ENCODE results near the gene ZCCHC3.
A peak's percentile ranks its signal among the peaks of the same experiment; 100 is the strongest.

The ZCCHC3 gene

GRCh38 chr20:327186-328026 is 30.0 kb downstream of the ZCCHC3 start:
- H3K18ac ChIP-seq (ENCODE audit: low read length) = no peak overlapping the region
- H3K27me3 ChIP-seq (ENCODE audit: insufficient read depth, low read length, poor library complexity) = no peaks in the 10 kb centered on the region
- peak overlapping the region; percentile 98 for H3K56ac ChIP-seq (ENCODE audit: low read length)
- peak; percentile 97 for DNase-seq
- no CpG with 5 or more reads among the region's 47 CpGs for WGBS (ENCODE audit: extremely low coverage, insufficient coverage, low lambda C conversion rate)
- H3K4me1 ChIP-seq (ENCODE audit: control insufficient read depth, low read depth, low read length) = no peaks in the 10 kb centered on the region
- H3K36me3 ChIP-seq (ENCODE audit: control insufficient read depth, insufficient read depth, low read length) = peaks cover 3% of the 10 kb centered on the region
- no peak overlapping the region for H3K27ac ChIP-seq (ENCODE audit: low read depth, low read length)
- peaks cover 15% of the 10 kb centered on the region for H3K79me2 ChIP-seq (ENCODE audit: control insufficient read depth, insufficient read depth, low read length)
- H4K5ac ChIP-seq (ENCODE audit: low read length) = no peak overlapping the region
- no peak overlapping the region for H2BK15ac ChIP-seq (replicated peaks; ENCODE audit: low read depth)
- no peak overlapping the region for H2AK5ac ChIP-seq (ENCODE audit: low read length)
- no peak overlapping the region for H3K4ac ChIP-seq (ENCODE audit: low read depth, low read length)
- H4K8ac ChIP-seq (ENCODE audit: low read depth, low read length) = no peak overlapping the region
- peak overlapping the region; percentile 57 for H3K23ac ChIP-seq (ENCODE audit: low read length)
- H2BK5ac ChIP-seq (ENCODE audit: low read length) = no peak overlapping the region
- H3K4me2 ChIP-seq (ENCODE audit: low read length) = peak overlapping the region; percentile 79
- H3K9ac ChIP-seq (ENCODE audit: low read length) = peak overlapping the region; percentile 91
- peaks cover 12% of the 10 kb centered on the region for H3K79me1 ChIP-seq (ENCODE audit: low read length)
- H2BK120ac ChIP-seq (ENCODE audit: low read depth, low read length) = no peak overlapping the region
- H3K4me3 ChIP-seq (ENCODE audit: low read length) = peak overlapping the region; percentile 81

GRCh38 chr20:328027-328974 is 30.9 kb downstream of the ZCCHC3 start:
- Histone ChIP-seq H3K9ac (ENCODE audit: low read length) (peak overlapping the region; percentile 91), H2BK15ac (replicated peaks; ENCODE audit: low read depth) (no peak overlapping the region), H3K27ac (ENCODE audit: low read depth, low read length) (no peak overlapping the region), H3K23ac (ENCODE audit: low read length) (no peak overlapping the region), H3K36me3 (ENCODE audit: control insufficient read depth, insufficient read depth, low read length) (peaks cover 3% of the 10 kb centered on the region), H3K4me1 (ENCODE audit: control insufficient read depth, low read depth, low read length) (no peaks in the 10 kb centered on the region), H4K8ac (ENCODE audit: low read depth, low read length) (no peak overlapping the region), H3K79me1 (ENCODE audit: low read length) (peaks cover 12% of the 10 kb centered on the region), H2BK120ac (ENCODE audit: low read depth, low read length) (no peak overlapping the region), H3K27me3 (ENCODE audit: insufficient read depth, low read length, poor library complexity) (no peaks in the 10 kb centered on the region), H3K4ac (ENCODE audit: low read depth, low read length) (no peak overlapping the region), H3K56ac (ENCODE audit: low read length) (peak overlapping the region; percentile 98), H3K79me2 (ENCODE audit: control insufficient read depth, insufficient read depth, low read length) (peaks cover 15% of the 10 kb centered on the region), H3K4me2 (ENCODE audit: low read length) (peak overlapping the region; percentile 79), H3K4me3 (ENCODE audit: low read length) (peak overlapping the region; percentile 81), H3K18ac (ENCODE audit: low read length) (no peak overlapping the region), H2BK5ac (ENCODE audit: low read length) (no peak overlapping the region), H4K5ac (ENCODE audit: low read length) (no peak overlapping the region), H2AK5ac (ENCODE audit: low read length) (no peak overlapping the region)
- WGBS (ENCODE audit: extremely low coverage, insufficient coverage, low lambda C conversion rate) = no CpG with 5 or more reads among the region's 31 CpGs
- DNase-seq = no peak

- Histone ChIP-seq H3K79me1 (ENCODE audit: low read length) (peaks cover 12% of the 10 kb centered on the region), H3K56ac (ENCODE audit: low read length) (peak overlapping the region; percentile 46), H4K5ac (ENCODE audit: low read length) (no peak overlapping the region), H2AK5ac (ENCODE audit: low read length) (no peak overlapping the region), H3K4me3 (ENCODE audit: low read length) (no peak overlapping the region), H2BK15ac (replicated peaks; ENCODE audit: low read depth) (no peak overlapping the region), H2BK120ac (ENCODE audit: low read depth, low read length) (no peak overlapping the region), H3K4me1 (ENCODE audit: control insufficient read depth, low read depth, low read length) (no peaks in the 10 kb centered on the region), H3K79me2 (ENCODE audit: control insufficient read depth, insufficient read depth, low read length) (peaks cover 15% of the 10 kb centered on the region), H3K36me3 (ENCODE audit: control insufficient read depth, insufficient read depth, low read length) (peaks cover 3% of the 10 kb centered on the region), H3K18ac (ENCODE audit: low read length) (no peak overlapping the region), H2BK5ac (ENCODE audit: low read length) (no peak overlapping the region), H3K27ac (ENCODE audit: low read depth, low read length) (no peak overlapping the region), H3K27me3 (ENCODE audit: insufficient read depth, low read length, poor library complexity) (no peaks in the 10 kb centered on the region), H3K9ac (ENCODE audit: low read length) (peak overlapping the region; percentile 36), H3K4me2 (ENCODE audit: low read length) (no peak overlapping the region), H4K8ac (ENCODE audit: low read depth, low read length) (no peak overlapping the region), H3K23ac (ENCODE audit: low read length) (no peak overlapping the region), H3K4ac (ENCODE audit: low read depth, low read length) (no peak overlapping the region)
- no peak for DNase-seq
- no CpG with 5 or more reads among the region's 7 CpGs for WGBS (ENCODE audit: extremely low coverage, insufficient coverage, low lambda C conversion rate)
These were observed 31.8 kb downstream of the ZCCHC3 start for GRCh38 chr20:328975-329695.

- Histone ChIP-seq H3K79me2 (ENCODE audit: control insufficient read depth, insufficient read depth, low read length) (peaks cover 15% of the 10 kb centered on the region), H2BK5ac (ENCODE audit: low read length) (no peak overlapping the region), H4K5ac (ENCODE audit: low read length) (no peak overlapping the region), H3K27me3 (ENCODE audit: insufficient read depth, low read length, poor library complexity) (no peaks in the 10 kb centered on the region), H2BK120ac (ENCODE audit: low read depth, low read length) (no peak overlapping the region), H3K18ac (ENCODE audit: low read length) (no peak overlapping the region), H3K4me3 (ENCODE audit: low read length) (no peak overlapping the region), H3K23ac (ENCODE audit: low read length) (no peak overlapping the region), H3K4me2 (ENCODE audit: low read length) (no peak overlapping the region), H4K8ac (ENCODE audit: low read depth, low read length) (no peak overlapping the region), H3K56ac (ENCODE audit: low read length) (no peak overlapping the region), H3K4me1 (ENCODE audit: control insufficient read depth, low read depth, low read length) (no peaks in the 10 kb centered on the region), H2BK15ac (replicated peaks; ENCODE audit: low read depth) (no peak overlapping the region), H3K79me1 (ENCODE audit: low read length) (peaks cover 12% of the 10 kb centered on the region), H2AK5ac (ENCODE audit: low read length) (no peak overlapping the region), H3K36me3 (ENCODE audit: control insufficient read depth, insufficient read depth, low read length) (peaks cover 3% of the 10 kb centered on the region), H3K27ac (ENCODE audit: low read depth, low read length) (no peak overlapping the region), H3K9ac (ENCODE audit: low read length) (no peak overlapping the region), H3K4ac (ENCODE audit: low read depth, low read length) (no peak overlapping the region)
- no CpG with 5 or more reads among the region's 4 CpGs for WGBS (ENCODE audit: extremely low coverage, insufficient coverage, low lambda C conversion rate)
- DNase-seq = no peak
These were observed 32.5 kb downstream of the ZCCHC3 start for GRCh38 chr20:329851-330232.

GRCh38 chr20:330233-331149 is 33.1 kb downstream of the ZCCHC3 start:
- Histone ChIP-seq H3K18ac (ENCODE audit: low read length) (no peak overlapping the region), H3K4me1 (ENCODE audit: control insufficient read depth, low read depth, low read length) (no peaks in the 10 kb centered on the region), H3K4me2 (ENCODE audit: low read length) (no peak overlapping the region), H3K23ac (ENCODE audit: low read length) (no peak overlapping the region), H2BK120ac (ENCODE audit: low read depth, low read length) (no peak overlapping the region), H3K79me2 (ENCODE audit: control insufficient read depth, insufficient read depth, low read length) (peaks cover 15% of the 10 kb centered on the region), H3K27ac (ENCODE audit: low read depth, low read length) (no peak overlapping the region), H3K4me3 (ENCODE audit: low read length) (no peak overlapping the region), H2AK5ac (ENCODE audit: low read length) (no peak overlapping the region), H2BK15ac (replicated peaks; ENCODE audit: low read depth) (no peak overlapping the region), H3K36me3 (ENCODE audit: control insufficient read depth, insufficient read depth, low read length) (peaks cover 3% of the 10 kb centered on the region), H2BK5ac (ENCODE audit: low read length) (no peak overlapping the region), H4K5ac (ENCODE audit: low read length) (no peak overlapping the region), H3K9ac (ENCODE audit: low read length) (no peak overlapping the region), H3K27me3 (ENCODE audit: insufficient read depth, low read length, poor library complexity) (no peaks in the 10 kb centered on the region), H4K8ac (ENCODE audit: low read depth, low read length) (no peak overlapping the region), H3K4ac (ENCODE audit: low read depth, low read length) (no peak overlapping the region), H3K79me1 (ENCODE audit: low read length) (peaks cover 12% of the 10 kb centered on the region), H3K56ac (ENCODE audit: low read length) (no peak overlapping the region)
- DNase-seq = peak; percentile 90
- no CpG with 5 or more reads among the region's 16 CpGs for WGBS (ENCODE audit: extremely low coverage, insufficient coverage, low lambda C conversion rate)

All from mesendoderm (in vitro differentiated cells).